Type B pancreatic cell (in vitro differentiated cells): ENCODE data around the gene HDLBP. TPM values are rescaled to one million over a fixed set of nuclear protein-coding genes. Genes with fewer than 3 reads are reported as not detected.

ENCODE experiments used
- DNase-seq: peaks from one replicate; pipeline ENCODE4 v3.0.0; 2021; ENCODE audit warnings: mixed read lengths; ENCODE audit not compliant: unreplicated experiment; ENCODE audit errors: extremely low spot score
- H3K27ac Mint-ChIP-seq: 2 replicates; pipeline ENCODE4 v1.8.0; 2021; ENCODE audit warnings: mild to moderate bottlenecking, mixed read lengths
- H3K27me3 Mint-ChIP-seq: 2 replicates; pipeline ENCODE4 v1.8.0; 2021; ENCODE audit warnings: mixed read lengths
- H3K36me3 Mint-ChIP-seq: 2 replicates; pipeline ENCODE4 v1.8.0; 2021; ENCODE audit warnings: mixed read lengths
- H3K4me1 Mint-ChIP-seq: one replicate; pipeline ENCODE4 v1.8.0; 2021; ENCODE audit warnings: mixed read lengths; ENCODE audit not compliant: unreplicated experiment
- H3K4me3 Mint-ChIP-seq: 2 replicates; pipeline ENCODE4 v1.8.0; 2021; ENCODE audit warnings: mild to moderate bottlenecking, mixed read lengths
- H3K9me3 Mint-ChIP-seq: 2 replicates; pipeline ENCODE4 v1.8.0; 2021; ENCODE audit warnings: mixed read lengths
- total RNA-seq: library from RNA; stranded (reverse); gene quantifications from 2 replicates; pipeline ENCODE4 v1.2.1, GENCODE V29; 2021; ENCODE audit warnings: low replicate concordance
- TF ChIP-seq, protein P1 (sequence below): fragments of 200-600 bp; sonication (generic); conservative IDR thresholded peaks from 2 replicates; pipeline ENCODE4 v1.5.0; 2021; ENCODE audit warnings: antibody characterized with exemption, mild to moderate bottlenecking

HDLBP gene
- total RNA-seq, 1 donor from 2014 or later: 466 TPM

DNA sequence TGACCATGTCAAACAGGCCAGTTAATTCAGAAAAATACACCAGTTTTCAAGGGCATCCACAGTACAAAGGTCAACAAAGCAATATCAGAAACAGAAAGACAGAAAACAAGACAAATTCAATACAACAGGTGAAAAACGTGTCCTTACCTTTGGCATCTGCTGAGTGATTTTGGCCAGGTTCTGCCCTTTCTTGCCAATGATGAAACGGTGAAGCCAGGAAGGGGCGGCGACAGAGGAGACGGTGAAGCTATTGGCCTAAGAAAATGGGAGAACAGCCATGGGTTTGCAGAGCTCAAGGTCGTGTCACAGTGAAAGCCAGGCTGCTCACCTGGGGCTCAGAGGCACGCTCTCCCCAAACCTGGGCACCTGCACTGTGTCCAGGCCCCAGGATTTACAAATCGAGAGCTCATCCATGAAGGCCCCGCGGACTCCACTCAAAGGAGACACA, 60.5 kb downstream of the HDLBP start:
- Mint-ChIP-seq H3K36me3 (peaks cover 30% of the 10 kb centered on the region), H3K9me3 (no peaks in the 10 kb centered on the region), H3K4me3 (no peak overlapping the region), H3K4me1 (no peaks in the 10 kb centered on the region), H3K27ac (no peak overlapping the region), H3K27me3 (no peaks in the 10 kb centered on the region)
- no peak for DNase-seq
- TF ChIP-seq, protein P1, sequence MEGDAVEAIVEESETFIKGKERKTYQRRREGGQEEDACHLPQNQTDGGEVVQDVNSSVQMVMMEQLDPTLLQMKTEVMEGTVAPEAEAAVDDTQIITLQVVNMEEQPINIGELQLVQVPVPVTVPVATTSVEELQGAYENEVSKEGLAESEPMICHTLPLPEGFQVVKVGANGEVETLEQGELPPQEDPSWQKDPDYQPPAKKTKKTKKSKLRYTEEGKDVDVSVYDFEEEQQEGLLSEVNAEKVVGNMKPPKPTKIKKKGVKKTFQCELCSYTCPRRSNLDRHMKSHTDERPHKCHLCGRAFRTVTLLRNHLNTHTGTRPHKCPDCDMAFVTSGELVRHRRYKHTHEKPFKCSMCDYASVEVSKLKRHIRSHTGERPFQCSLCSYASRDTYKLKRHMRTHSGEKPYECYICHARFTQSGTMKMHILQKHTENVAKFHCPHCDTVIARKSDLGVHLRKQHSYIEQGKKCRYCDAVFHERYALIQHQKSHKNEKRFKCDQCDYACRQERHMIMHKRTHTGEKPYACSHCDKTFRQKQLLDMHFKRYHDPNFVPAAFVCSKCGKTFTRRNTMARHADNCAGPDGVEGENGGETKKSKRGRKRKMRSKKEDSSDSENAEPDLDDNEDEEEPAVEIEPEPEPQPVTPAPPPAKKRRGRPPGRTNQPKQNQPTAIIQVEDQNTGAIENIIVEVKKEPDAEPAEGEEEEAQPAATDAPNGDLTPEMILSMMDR: no peak

DNA sequence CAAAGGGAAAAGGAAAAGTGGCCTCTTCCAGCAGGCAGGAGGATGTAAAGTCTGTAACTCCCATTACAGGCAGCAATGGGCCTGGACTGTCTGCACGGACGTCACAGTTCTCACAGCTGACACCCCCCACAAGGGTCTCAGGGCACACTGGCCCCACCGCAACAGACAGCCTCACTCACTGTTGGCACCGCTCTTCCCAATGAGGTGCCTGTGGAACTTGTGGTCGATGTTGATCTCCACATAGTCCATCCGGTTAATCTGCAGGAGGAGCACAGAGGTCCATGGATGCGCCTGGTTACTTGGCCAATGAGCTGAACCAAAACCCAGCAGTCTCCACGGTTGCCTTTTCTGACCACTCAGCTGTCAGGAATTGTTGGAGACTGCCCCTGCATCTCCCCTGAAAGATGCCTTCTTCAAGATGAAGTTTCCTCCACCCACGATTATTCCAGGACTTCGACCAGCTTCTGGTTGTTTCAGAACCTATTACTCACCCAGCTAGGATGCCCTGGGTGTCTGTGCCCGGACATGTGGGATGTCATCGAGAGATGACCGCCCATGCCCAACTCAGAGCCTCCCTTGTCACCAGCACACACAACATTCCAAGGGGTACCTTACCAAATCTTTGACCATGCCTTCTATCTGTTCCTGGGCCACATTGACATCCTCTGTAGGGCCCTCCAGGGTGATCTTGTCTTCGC, 62.5 kb downstream of the HDLBP start:
- DNase-seq: no peak
- H3K36me3 Mint-ChIP-seq: peaks cover 35% of the 10 kb centered on the region
- H3K9me3 Mint-ChIP-seq: no peaks in the 10 kb centered on the region
- H3K4me3 Mint-ChIP-seq: no peak overlapping the region
- no peak overlapping the region for H3K27ac Mint-ChIP-seq
- TF ChIP-seq, protein P1: no peak
- no peaks in the 10 kb centered on the region for H3K27me3 Mint-ChIP-seq
- H3K4me1 Mint-ChIP-seq: no peaks in the 10 kb centered on the region

DNA sequence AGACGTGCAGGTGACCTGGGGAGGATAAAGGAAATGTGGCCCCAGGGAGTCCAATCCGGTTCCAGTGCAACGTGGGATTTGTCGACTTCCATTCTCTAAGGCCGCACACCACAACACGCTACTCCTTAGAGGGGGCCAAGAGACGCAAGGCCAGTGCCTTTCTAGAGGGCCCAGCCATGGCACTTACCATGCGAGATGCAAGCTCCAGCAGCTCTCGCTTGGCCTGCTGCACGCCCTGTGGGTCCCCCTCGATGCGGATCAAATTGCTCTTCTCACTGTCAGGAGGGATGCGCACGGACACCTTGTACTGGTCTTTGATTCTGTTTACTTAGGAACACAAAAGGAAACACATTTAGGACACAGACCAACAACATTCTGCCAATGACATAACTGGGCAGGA, 65.8 kb downstream of the HDLBP start:
- no peak for DNase-seq
- TF ChIP-seq, protein P1: no peak
- Mint-ChIP-seq H3K4me1 (no peaks in the 10 kb centered on the region), H3K27me3 (no peaks in the 10 kb centered on the region), H3K36me3 (peaks cover 33% of the 10 kb centered on the region), H3K9me3 (no peaks in the 10 kb centered on the region), H3K27ac (no peak overlapping the region), H3K4me3 (no peak overlapping the region)

DNA sequence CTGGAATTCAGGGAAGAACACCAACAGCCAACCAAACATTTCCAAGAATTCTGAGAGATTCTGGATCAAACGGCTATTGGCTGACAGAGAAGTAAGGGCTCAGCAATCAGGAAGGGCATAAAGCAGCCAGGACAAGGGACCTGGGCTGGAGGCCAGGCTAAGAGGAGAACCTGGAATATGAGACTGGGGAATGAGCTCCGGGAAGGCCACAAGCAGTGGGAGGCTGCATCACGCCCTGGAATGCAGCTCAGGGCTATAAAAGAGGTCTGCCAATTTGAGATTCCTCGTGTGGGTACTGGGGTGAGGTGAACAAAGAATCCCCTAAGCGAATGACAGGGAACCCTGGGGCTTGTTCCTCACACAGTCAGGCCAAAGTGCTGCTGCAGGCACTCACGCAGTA, 66.6 kb downstream of the HDLBP start:
- TF ChIP-seq, protein P1: no peak
- no peaks in the 10 kb centered on the region for H3K9me3 Mint-ChIP-seq
- no peaks in the 10 kb centered on the region for H3K27me3 Mint-ChIP-seq
- H3K4me1 Mint-ChIP-seq: no peaks in the 10 kb centered on the region
- peaks cover 38% of the 10 kb centered on the region for H3K36me3 Mint-ChIP-seq
- H3K27ac Mint-ChIP-seq: no peak overlapping the region
- DNase-seq: no peak
- H3K4me3 Mint-ChIP-seq: no peak overlapping the region

DNA sequence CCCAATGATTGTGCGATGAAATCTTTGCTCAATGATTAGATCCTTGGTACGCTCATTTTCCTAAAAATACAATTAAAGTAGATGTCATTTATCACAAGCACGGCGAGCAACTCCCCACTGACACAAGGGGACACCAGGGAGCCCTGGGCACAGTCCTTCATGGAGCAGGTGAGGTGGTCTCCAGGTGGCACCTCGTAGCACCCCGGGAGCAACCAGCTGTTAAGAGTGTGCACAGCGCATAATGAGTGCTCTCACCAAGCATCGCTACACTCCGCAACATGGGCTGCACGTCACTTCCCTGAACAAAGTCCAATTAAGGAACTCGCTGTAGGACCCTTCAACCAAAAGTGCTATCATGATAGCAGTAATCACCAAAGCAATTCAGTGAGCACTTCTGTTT, 67.2 kb downstream of the HDLBP start:
- Mint-ChIP-seq H3K27ac (no peak overlapping the region), H3K9me3 (no peaks in the 10 kb centered on the region), H3K4me1 (no peaks in the 10 kb centered on the region), H3K27me3 (no peaks in the 10 kb centered on the region), H3K4me3 (no peak overlapping the region), H3K36me3 (peaks cover 41% of the 10 kb centered on the region)
- TF ChIP-seq, protein P1: no peak
- DNase-seq: no peak
